Left ventricle myocardium inferior (tissue), 1 donor: ENCODE data around the gene IFT122. TPM values are rescaled to one million over a fixed set of nuclear protein-coding genes. Genes with fewer than 3 reads are reported as not detected.
A peak's percentile ranks its signal among the peaks of the same experiment; 100 is the strongest.

ENCODE experiments used
- DNase-seq: peaks from one replicate; pipeline ENCODE4 v3.0.0-alpha.2; 2020
- H3K27ac ChIP-seq: fragments of 200-600 bp; replicated peaks from 2 replicates; pipeline ENCODE4 v1.8.0; 2021
- H3K27me3 ChIP-seq: fragments of 200-600 bp; 2 replicates; pipeline ENCODE4 v1.8.0; 2021; ENCODE audit warnings: low read depth
- H3K36me3 ChIP-seq: fragments of 200-600 bp; 2 replicates; pipeline ENCODE4 v1.8.0; 2021
- H3K4me1 ChIP-seq: fragments of 200-600 bp; 2 replicates; pipeline ENCODE4 v1.8.0; 2021
- H3K4me3 ChIP-seq: fragments of 200-600 bp; 2 replicates; pipeline ENCODE4 v1.8.0; 2021; ENCODE audit warnings: mild to moderate bottlenecking, moderate library complexity
- H3K9me3 ChIP-seq: fragments of 200-600 bp; replicated peaks from 2 replicates; pipeline ENCODE4 v1.8.0; 2021
- intact Hi-C: fragments of 100-400 bp; cut with micrococcal nuclease; formaldehyde crosslinking; loops from one replicate; pipeline ENCODE4 v1.11.0; 2022
- total RNA-seq: library from RNA; stranded (reverse); fragmentation: NEBNext Ultra II Directional; extraction: Animal tissue kit (Norgen Biotek cat#: 25700); gene quantifications from one replicate; pipeline ENCODE4 v1.2.1, GENCODE V29; 2021
- TF ChIP-seq, protein P1 (sequence below): fragments of 200-600 bp; IDR thresholded peaks from 2 replicates; pipeline ENCODE4 v1.8.0; 2021; ENCODE audit warnings: antibody characterized with exemption, mild to moderate bottlenecking, borderline replicate concordance
- donor health status: DM: no; HTN: yes; CAD: no; lungs with severe emphysema.

IFT122 gene
- total RNA-seq, 1 donor from 2014 or later: 16.5 TPM

DNA sequence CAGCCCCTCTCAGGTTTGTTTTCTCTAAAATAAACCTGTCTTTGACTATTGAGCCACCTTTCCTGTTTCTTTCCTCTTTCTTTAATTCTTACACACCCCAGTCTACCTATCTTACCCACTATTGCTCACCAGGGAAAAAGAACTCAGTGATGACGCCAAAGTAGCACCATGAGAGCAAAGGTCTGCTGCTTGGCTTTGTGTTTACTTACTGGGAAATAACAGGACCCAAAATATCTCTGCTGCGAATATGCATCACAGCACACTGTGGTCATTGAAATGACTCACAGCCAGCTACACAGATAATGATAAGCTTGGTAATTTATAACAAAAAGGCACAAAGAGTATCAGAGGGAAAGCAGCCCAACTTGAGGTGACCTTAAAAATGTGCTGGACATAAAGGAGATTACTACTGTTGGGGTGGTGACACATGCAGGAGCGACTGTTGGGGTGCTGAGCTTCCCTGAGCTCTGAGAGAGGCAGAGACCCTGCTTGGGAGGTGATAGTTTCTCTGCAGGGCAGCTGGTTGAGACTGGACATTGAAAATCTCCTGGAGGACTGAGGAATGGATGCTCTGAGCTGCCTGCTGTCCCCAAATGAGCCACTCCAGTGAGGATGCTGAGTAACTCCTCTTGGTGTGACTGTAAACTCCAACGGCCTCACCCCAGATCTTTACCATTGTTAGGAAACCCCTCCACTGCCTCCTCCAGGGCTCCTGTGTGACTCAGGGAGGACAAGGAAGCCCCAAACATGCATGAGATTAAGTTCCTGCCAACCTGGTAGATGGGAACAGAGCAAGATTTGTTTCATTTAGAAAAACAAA lies 26.1 kb upstream of the IFT122 start:
- Histone ChIP-seq H3K4me3 (no peak overlapping the region), H3K27me3 (no peaks in the 10 kb centered on the region), H3K36me3 (no peaks in the 10 kb centered on the region), H3K4me1 (peaks cover 28% of the 10 kb centered on the region), H3K27ac (peak overlapping the region; percentile 17), H3K9me3 (no peaks in the 10 kb centered on the region)
- no peak for DNase-seq
- intact Hi-C loops: no loop called here
- TF ChIP-seq, protein P1, sequence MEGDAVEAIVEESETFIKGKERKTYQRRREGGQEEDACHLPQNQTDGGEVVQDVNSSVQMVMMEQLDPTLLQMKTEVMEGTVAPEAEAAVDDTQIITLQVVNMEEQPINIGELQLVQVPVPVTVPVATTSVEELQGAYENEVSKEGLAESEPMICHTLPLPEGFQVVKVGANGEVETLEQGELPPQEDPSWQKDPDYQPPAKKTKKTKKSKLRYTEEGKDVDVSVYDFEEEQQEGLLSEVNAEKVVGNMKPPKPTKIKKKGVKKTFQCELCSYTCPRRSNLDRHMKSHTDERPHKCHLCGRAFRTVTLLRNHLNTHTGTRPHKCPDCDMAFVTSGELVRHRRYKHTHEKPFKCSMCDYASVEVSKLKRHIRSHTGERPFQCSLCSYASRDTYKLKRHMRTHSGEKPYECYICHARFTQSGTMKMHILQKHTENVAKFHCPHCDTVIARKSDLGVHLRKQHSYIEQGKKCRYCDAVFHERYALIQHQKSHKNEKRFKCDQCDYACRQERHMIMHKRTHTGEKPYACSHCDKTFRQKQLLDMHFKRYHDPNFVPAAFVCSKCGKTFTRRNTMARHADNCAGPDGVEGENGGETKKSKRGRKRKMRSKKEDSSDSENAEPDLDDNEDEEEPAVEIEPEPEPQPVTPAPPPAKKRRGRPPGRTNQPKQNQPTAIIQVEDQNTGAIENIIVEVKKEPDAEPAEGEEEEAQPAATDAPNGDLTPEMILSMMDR: no peak

DNA sequence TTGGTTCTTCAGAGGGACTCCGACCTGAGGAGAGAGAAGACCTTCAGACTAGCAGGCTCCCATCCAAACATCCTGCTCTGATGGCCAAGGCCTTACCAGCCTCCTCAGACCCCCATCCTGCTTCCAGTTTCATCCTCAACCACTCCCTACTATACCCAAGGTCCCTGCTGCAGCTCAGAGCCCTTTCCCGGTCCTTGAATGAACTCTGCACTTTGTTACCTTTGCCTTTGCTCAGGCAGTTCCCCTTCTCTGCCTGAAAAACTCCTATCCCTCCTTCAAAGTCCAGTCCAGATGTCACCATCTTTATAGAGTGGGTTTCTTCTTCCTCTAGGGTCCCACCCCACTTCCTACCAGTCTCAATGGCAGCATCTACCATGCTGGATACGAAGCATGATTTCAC lies 24.6 kb upstream of the IFT122 start:
- intact Hi-C loops: no loop called here
- H3K9me3 ChIP-seq: no peaks in the 10 kb centered on the region
- no peaks in the 10 kb centered on the region for H3K36me3 ChIP-seq
- H3K27me3 ChIP-seq: no peaks in the 10 kb centered on the region
- no peak overlapping the region for H3K4me3 ChIP-seq
- DNase-seq: no peak
- H3K27ac ChIP-seq: no peak overlapping the region
- TF ChIP-seq, protein P1: no peak
- H3K4me1 ChIP-seq: peaks cover 28% of the 10 kb centered on the region

DNA sequence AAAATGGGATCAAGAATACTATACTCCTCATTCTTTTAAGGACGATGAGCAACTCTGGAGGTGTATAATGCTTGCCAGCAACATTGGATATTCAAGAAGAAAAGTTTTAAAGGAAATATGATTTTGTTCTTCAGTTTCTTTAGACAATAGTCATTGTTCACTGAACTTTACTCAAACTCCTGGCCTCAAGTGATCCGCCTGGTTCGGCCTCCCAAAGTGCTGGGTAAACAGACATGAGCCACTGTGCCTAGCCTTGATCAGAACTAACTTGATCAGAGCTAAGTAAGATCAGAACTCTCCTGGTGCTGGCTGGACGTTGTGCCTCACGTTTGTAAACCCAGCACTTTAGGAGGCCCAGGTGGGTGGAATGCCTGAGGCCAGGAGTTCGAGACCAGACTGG lies 24.2 kb upstream of the IFT122 start:
- intact Hi-C loops: no loop called here
- Histone ChIP-seq H3K27ac (no peak overlapping the region), H3K4me1 (peaks cover 28% of the 10 kb centered on the region), H3K36me3 (no peaks in the 10 kb centered on the region), H3K4me3 (no peak overlapping the region), H3K27me3 (no peaks in the 10 kb centered on the region), H3K9me3 (no peaks in the 10 kb centered on the region)
- no peak for DNase-seq
- TF ChIP-seq, protein P1: no peak

DNA sequence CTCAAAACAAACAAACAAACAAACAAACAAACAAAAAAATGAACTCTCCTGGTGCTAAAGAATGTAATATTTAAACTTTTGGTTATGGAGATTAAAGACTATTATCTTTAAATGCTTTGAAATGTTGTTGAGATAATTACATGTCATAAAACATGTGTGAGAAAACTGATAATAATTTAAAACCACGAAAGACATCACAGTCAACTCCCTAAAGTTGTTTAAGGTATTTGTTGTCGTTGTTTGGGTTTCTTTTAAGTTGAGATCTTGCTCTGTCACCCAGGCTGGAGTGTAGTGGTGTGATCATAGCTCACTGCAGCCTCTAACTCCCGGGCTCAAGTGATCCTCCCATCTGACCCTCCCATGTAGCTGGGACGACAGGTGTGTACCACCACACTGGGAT lies 23.6 kb upstream of the IFT122 start:
- intact Hi-C loops: no loop called here
- no peak for DNase-seq
- Histone ChIP-seq H3K27me3 (no peaks in the 10 kb centered on the region), H3K9me3 (no peaks in the 10 kb centered on the region), H3K4me3 (no peak overlapping the region), H3K4me1 (peaks cover 28% of the 10 kb centered on the region), H3K27ac (no peak overlapping the region), H3K36me3 (no peaks in the 10 kb centered on the region)
- TF ChIP-seq, protein P1: no peak

DNA sequence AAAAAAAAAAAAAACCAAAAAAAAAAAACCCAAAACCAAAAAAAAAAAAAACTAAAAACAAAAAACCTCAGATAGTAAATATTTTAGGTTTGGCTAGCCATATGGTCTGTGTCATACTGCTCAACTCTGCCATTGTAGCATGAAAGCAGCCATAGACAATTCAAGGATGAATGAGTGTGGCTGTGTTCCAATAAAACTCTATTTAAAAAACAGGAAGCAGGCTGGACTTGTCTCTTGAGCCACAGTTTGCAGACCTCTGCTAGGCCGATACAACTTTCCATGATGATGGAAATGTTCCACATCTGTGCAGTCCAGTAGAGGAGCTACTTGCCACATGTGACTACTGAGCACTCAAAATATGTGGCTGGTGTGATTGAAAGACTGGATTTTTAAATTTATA lies 22.7 kb upstream of the IFT122 start:
- Histone ChIP-seq H3K36me3 (no peaks in the 10 kb centered on the region), H3K4me1 (peaks cover 28% of the 10 kb centered on the region), H3K27ac (peak overlapping the region; percentile 40), H3K27me3 (no peaks in the 10 kb centered on the region), H3K4me3 (no peak overlapping the region), H3K9me3 (no peaks in the 10 kb centered on the region)
- no peak for DNase-seq
- intact Hi-C loops: no loop called here
- TF ChIP-seq, protein P1: no peak
